ENCODE results near the gene TST. TPM values are rescaled to one million over a fixed set of nuclear protein-coding genes. Genes with fewer than 3 reads are reported as not detected.
A peak's percentile ranks its signal among the peaks of the same experiment; 100 is the strongest.

The TST gene
- total and polyA plus RNA-seq, 9 of the 15 experiments (the other 6 are each of a cell fraction or from before 2014, with no cell fraction given): 1.4 to 26.9 (median 12.4) TPM

DNA sequence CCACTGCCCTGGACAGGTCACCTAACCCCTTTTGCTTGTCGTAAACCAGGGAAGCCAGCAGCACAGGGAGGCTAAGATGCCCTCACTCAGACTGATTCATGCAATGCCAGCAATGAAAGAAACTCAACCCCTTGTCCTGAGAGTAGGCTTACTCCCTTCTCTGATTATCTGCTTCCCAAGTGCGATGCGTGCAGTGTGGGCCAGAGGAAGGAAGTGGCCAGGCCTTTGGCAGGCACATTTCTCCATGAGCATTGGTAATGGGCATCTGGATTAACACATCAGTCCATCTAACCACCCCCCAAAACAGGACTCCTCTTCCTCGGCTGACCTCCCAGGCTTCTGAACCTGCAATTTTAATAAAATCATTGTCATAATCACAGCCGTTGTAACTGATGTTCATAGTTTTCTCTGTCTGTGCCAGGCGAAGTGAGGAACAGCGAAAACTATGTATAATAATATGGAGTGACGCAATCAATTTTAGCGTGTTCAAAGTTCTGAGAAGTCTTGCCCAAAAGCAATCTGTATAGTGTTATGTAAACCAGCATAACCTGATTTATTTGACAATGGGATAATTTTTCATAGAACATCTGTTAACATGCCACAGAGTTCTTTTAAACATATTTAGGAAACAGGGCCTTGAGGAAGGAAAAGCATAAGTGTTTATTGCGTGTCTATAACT lies 33.9 kb downstream of the TST start:
- H3K9me3 ChIP-seq (replicated peaks; ENCODE audit: control insufficient read depth, insufficient read depth, low read depth, low read length): peaks cover 14% of the 10 kb centered on the region
- in situ Hi-C loops (cut with MboI) (no loop called here), intact Hi-C loops (cut with micrococcal nuclease) (loop anchor here (5.0 kb wide), 1 partner anchor 57 kb away; no protein-coding TSS in a partner anchor)
- ATAC-seq (no peak), FAIRE-seq (no peak), DNase-seq (ENCODE audit: extremely low read depth in 1 of 4, low spot score in 3 of 4) (no peak)
- no peak overlapping the region for H3K4me3 ChIP-seq
- no peaks in the 10 kb centered on the region; the same call in 2 of the 3 replicates for H3K36me3 ChIP-seq (ENCODE audit: control insufficient read depth, insufficient read depth, low read length)
- H2AFZ ChIP-seq (ENCODE audit: low read depth, low read length): no peak overlapping the region
- H4K20me1 ChIP-seq (replicated peaks; ENCODE audit: control insufficient read depth, insufficient read depth, low read length): no peaks in the 10 kb centered on the region
- BruUV-seq (replicated peaks): no TSS peak
- H3K27me3 ChIP-seq (ENCODE audit: control insufficient read depth in 2 of 2, insufficient read depth in 2 of 2, low read length in 2 of 2): peaks cover 2 to 4% of the 10 kb centered on the region in 2 experiments; a peak in 3 of 5 replicates
- H3K9me1 ChIP-seq (ENCODE audit: control insufficient read depth, insufficient read depth, low read length): no peaks in the 10 kb centered on the region
- peaks cover 21% of the 10 kb centered on the region in 2 experiments; a peak in 4 of 5 replicates for H3K4me1 ChIP-seq (replicated peaks in 1 of 2; ENCODE audit: control insufficient read depth in 2 of 2, insufficient read depth in 2 of 2, low read length in 2 of 2)
- no peaks in the 10 kb centered on the region for H3K79me2 ChIP-seq (ENCODE audit: control insufficient read depth, insufficient read depth, low read length)
- CTCF ChIA-PET (ENCODE audit: low intra/inter-chr PET ratio): interaction anchor here (2.4 kb wide), 1 partner anchor 58 kb away, joined by 14 read pairs; no protein-coding TSS in a partner anchor
- TF ChIP-seq CEBPG (CRISPR knock-in tag; IDR thresholded peaks at IDR 0.05): no peak
- peak in 1 of 2 experiments; percentile 37; a peak in 2 of 4 replicates for TF ChIP-seq CEBPG (tag; conservative IDR thresholded peaks at IDR 0.05 in 1 of 2, IDR thresholded peaks at IDR 0.05 in 1 of 2)
- TF ChIP-seq TAL1 (IDR thresholded peaks at IDR 0.05): no peak
- no peak for TF ChIP-seq KLF10 (CRISPR knock-in tag; IDR thresholded peaks at IDR 0.05)
- no peak for TF ChIP-seq ELF2 (CRISPR knock-in tag; IDR thresholded peaks at IDR 0.05)
- no peak for TF ChIP-seq ZNF12 (CRISPR knock-in tag; IDR thresholded peaks at IDR 0.05)
- TF ChIP-seq TAF15 (IDR thresholded peaks at IDR 0.05; ENCODE audit: low read depth, low read length): no peak
- TF ChIP-seq CEBPB (tag; IDR thresholded peaks at IDR 0.05): peak; percentile 64
- no peak for TF ChIP-seq FOS (IDR thresholded peaks at IDR 0.05; ENCODE audit: extremely low read depth, insufficient read length)
- no peak for TF ChIP-seq ZBTB49 (CRISPR knock-in tag; IDR thresholded peaks at IDR 0.05; ENCODE audit: borderline replicate concordance)
- no peak for TF ChIP-seq ZNF444 (CRISPR knock-in tag; IDR thresholded peaks at IDR 0.05)
- no peak for TF ChIP-seq ARID1B (IDR thresholded peaks at IDR 0.05)
- H3K9ac ChIP-seq (ENCODE audit: insufficient read depth in 1 of 2, low read depth in 2 of 2, low read length in 2 of 2): no peak overlapping the region
- H3K4me2 ChIP-seq (ENCODE audit: insufficient read depth, low read length): no peak overlapping the region
- no peak overlapping the region for H3K27ac ChIP-seq (ENCODE audit: extremely low read depth, low read depth, low read length)
- POLR2A ChIA-PET: no interaction called here
- 71% methylated on average over 8 of the region's 10 CpGs for WGBS (ENCODE audit: insufficient coverage, low coverage, missing lambda C conversion rate)

All from K562 (cell line).